Raji (cell line): ENCODE results near the gene DRAXIN.

ENCODE experiments used
- POLR2A ChIP-seq: IDR thresholded peaks from 2 replicates; pipeline ENCODE4 v1.6.1; 2011; ENCODE audit warnings: low read depth, low read length, control low read depth; ENCODE audit not compliant: insufficient read depth

Gene DRAXIN

DNA sequence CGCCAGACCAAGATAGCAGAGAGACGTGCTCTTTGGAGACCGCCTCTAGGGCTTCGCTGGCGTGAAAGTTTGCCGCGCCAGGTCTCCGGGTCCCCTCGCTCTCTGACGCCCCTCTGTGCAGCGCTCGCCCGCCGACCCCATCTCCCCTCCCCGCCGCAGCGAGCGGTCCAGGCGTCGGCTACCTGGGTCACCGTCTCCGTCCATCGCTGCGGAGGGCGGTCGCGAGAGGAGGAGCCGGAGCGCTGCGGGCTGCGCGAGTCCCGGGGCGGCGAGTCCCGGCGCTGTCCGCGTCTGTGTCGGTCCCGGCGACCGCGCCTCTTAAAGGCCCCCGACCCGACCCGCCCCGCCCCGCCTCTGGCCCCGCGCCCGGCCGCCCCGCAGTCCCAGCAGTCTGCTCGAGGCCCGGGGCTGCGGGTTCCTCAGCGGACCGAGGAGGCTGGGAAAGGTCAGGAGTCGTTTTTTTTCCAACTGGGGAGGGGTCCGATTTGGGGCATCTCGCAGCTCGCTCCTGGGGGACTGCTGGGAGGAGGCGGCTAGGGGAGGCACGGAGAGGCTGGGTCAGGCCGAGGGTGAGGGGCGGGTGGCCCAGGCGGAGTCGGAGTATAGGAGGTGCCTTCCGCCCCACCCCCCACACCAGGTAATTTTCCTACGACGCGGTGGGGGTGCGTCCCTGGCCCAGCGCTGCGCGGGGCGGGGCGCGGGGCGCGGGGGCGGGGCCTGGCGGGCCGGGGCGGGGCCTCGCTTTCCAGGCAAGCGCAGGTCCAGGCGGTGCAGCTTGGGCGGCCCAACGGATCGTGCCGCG, 37.2 kb upstream of the DRAXIN start, which contains the start of the genes FBXO2 and FBXO44:
Gene FBXO2, minus strand, starts transcription at position 293 of the 802 bp plus-strand sequence. Its CDS starts 89 bp downstream, at position 204.
Gene FBXO44, plus strand, starts transcription at position 741 of the 802 bp plus-strand sequence. CDS start 959 bp downstream, outside the sequence.
- TF ChIP-seq POLR2A: no peak

- TF ChIP-seq POLR2A: no peak
Measured at GRCh38 chr1:11654939-11655808, 36.3 kb upstream of the DRAXIN start.

DNA sequence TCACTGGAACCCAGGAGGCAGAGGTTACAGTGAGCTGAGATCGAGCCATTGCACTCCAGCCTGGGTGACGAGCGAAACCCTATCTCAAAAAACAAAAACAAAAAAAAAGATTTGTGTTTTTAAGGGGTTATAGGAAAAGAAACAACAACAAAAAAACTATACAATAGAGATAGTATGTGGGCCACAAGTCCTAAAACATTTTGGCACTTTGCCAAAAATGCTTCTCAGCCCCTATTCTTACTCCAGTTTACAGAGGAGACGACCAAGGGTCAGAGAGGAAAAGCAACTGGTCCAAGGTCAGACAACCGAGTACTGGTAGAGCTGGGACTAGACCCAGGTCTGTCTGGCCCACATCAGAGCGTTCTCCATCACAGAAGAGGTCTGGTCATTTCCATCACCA, 33.9 kb upstream of the DRAXIN start:
- no peak for TF ChIP-seq POLR2A

DNA sequence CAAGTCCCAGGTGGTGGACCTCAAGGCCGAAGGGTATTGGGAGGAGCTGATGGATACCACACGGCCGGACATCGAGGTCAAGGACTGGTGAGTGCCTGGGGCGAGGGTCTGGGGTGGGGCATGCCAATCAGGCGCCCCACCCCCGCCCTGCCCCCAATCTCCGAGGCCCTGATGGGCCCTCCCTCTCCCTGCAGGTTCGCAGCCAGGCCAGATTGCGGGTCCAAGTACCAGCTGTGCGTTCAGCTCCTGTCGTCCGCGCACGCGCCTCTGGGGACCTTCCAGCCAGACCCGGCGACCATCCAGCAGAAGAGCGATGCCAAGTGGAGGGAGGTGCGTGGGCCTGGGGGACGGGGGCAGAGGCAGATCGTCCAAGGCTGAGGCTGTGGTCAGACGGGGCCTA, 33.0 kb upstream of the DRAXIN start:
- TF ChIP-seq POLR2A: no peak

GRCh38 chr1:11659748-11660147, 31.8 kb upstream of the DRAXIN start:
- no peak for TF ChIP-seq POLR2A

GRCh38 chr1:11661103-11661502, 30.4 kb upstream of the DRAXIN start:
- TF ChIP-seq POLR2A: no peak

DNA sequence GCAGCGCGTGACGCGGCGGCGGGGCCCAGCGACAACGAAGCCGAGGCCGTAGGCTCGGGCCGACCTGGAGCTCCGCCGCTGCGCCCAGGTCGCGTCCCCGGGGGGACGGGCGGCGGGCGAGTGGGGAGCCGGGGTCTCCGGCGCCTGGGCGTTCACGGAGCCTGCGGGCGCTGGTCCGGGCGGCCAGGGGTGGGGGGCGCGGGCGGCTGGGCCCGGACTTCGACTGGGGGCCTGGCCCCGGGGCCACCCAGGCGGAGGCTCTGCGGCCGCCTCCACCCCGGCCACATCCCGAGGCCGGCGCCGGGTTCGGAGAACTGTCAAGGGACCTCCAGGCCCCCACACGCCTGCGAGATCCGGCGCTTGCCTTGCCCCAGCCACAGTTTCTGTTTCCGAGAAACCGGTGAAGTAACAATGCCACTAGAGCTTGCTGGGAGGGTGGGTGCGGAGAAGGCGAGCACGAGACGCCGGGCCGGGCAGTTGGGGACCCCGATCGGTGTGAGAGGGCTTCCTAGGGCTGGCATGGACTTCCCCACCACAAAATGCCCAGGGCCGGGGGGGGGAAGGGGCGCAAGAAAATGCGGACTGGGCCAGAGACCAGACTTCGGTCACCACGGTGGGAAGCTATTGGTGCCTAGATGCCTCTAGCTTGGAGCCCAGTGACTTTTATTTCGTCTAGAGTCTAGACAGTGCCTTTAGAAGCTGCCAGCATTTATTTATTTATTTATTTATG, 27.0 kb upstream of the DRAXIN start:
- no peak for TF ChIP-seq POLR2A

DNA sequence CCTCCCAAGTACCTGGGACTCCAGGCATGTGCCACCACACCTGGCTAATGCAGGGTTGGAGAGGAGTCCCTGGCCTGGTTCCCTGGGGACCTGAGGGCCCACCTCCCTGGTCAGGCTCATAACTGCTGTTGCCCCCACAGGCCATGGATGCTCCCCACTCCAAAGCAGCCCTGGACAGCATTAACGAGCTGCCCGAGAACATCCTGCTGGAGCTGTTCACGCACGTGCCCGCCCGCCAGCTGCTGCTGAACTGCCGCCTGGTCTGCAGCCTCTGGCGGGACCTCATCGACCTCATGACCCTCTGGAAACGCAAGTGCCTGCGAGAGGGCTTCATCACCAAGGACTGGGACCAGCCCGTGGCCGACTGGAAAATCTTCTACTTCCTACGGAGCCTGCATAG, 23.0 kb upstream of the DRAXIN start:
- TF ChIP-seq POLR2A: no peak

GRCh38 chr1:11670747-11671146, 20.8 kb upstream of the DRAXIN start:
- TF ChIP-seq POLR2A: no peak

- TF ChIP-seq POLR2A: no peak
Measured at GRCh38 chr1:11671205-11671543, 20.3 kb upstream of the DRAXIN start.

- TF ChIP-seq POLR2A: no peak
Measured at GRCh38 chr1:11671544-11672286, 19.8 kb upstream of the DRAXIN start.

DNA sequence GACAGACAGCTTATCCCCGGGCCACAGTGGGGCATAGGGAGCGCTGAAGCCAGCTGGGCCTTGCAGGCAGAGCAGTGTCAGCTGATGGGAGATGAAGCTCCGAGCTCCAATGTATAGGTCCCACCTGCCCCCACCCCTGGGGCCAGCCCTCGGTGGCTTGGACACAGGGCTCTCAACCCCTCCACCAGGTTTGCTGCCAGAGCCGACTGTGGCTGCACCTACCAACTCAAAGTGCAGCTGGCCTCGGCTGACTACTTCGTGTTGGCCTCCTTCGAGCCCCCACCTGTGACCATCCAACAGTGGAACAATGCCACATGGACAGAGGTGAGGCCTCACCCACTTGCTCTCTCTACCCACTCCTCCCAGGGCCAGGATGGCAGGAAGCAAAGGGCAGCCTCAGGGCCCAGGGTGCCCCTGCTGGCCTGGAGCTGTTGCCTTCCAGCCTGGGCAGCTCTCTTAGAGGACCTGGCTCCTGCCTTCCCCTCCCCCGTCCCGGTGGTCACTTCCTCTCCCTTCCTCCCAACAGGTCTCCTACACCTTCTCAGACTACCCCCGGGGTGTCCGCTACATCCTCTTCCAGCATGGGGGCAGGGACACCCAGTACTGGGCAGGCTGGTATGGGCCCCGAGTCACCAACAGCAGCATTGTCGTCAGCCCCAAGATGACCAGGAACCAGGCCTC, 18.3 kb upstream of the DRAXIN start:
- TF ChIP-seq POLR2A: no peak

DNA sequence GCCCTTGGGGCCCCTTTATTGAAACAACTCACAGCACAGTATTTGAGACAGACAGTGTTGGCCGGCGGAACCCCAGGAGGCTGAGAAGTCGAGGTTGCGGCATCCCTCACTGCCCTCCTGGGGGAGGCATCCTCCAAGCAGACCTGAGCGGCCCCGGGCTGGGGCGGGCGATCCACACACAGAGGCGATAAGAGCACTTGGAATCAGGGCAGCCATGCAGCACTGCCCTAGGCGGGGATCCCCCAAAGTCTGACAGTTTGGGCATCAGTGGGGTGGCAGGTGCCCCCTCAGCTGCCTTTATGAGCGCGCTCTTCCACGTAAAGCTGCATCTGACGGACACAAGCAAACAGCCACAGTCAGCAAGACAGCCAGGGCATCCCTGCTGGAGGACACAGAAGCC, 17.0 kb upstream of the DRAXIN start:
- TF ChIP-seq POLR2A: no peak

GRCh38 chr1:11675325-11675724, 16.2 kb upstream of the DRAXIN start:
- TF ChIP-seq POLR2A: no peak
